ENCODE data around the gene DCHS1.

Gene DCHS1

GRCh38 chr11:6642957-6643356, 12.7 kb downstream of the DCHS1 start:
- no peak for TF ChIP-seq CTCF (IDR thresholded peaks at IDR 0.05; ENCODE audit: extremely low read depth, missing control alignments)
- DNase-seq (ENCODE audit: low spot score), result no peak

GRCh38 chr11:6640985-6641701, 14.5 kb downstream of the DCHS1 start:
- no peak for DNase-seq (ENCODE audit: low spot score)
- no peak for TF ChIP-seq CTCF (IDR thresholded peaks at IDR 0.05; ENCODE audit: extremely low read depth, missing control alignments)

GRCh38 chr11:6640036-6640984, 15.3 kb downstream of the DCHS1 start:
- TF ChIP-seq CTCF (IDR thresholded peaks at IDR 0.05; ENCODE audit: extremely low read depth, missing control alignments), result no peak
- no peak for DNase-seq (ENCODE audit: low spot score)

- TF ChIP-seq CTCF (IDR thresholded peaks at IDR 0.05; ENCODE audit: extremely low read depth, missing control alignments), result no peak
- DNase-seq (ENCODE audit: low spot score), result no peak
Measured at GRCh38 chr11:6638429-6638828, 17.2 kb downstream of the DCHS1 start.

- no peak for DNase-seq (ENCODE audit: low spot score)
- no peak for TF ChIP-seq CTCF (IDR thresholded peaks at IDR 0.05; ENCODE audit: extremely low read depth, missing control alignments)
Measured at GRCh38 chr11:6637871-6638270, 17.7 kb downstream of the DCHS1 start.

- no peak for TF ChIP-seq CTCF (IDR thresholded peaks at IDR 0.05; ENCODE audit: extremely low read depth, missing control alignments)
- no peak for DNase-seq (ENCODE audit: low spot score)
Measured at GRCh38 chr11:6636480-6636879, 19.1 kb downstream of the DCHS1 start.

Data from GM20000 (cell line).